Hepatocyte (in vitro differentiated cells): ENCODE data around the gene TMEM245.

ENCODE experiments used
- EZH2 ChIP-seq: fragments of 200-600 bp; sonication (generic); IDR thresholded peaks from 2 replicates; pipeline ENCODE4 v1.6.1; 2016; ENCODE audit warnings: antibody characterized with exemption, mild to moderate bottlenecking, borderline replicate concordance
- EZH2phosphoT487 ChIP-seq: fragments of 200-600 bp; sonication (generic); IDR thresholded peaks from one replicate; pipeline ENCODE4 v1.6.1; 2018; ENCODE audit warnings: antibody characterized with exemption, mild to moderate bottlenecking, low read depth, moderate library complexity; ENCODE audit not compliant: unreplicated experiment, severe bottlenecking
- TF ChIP-seq, protein P1 (sequence below): fragments of 200-600 bp; sonication (generic); IDR thresholded peaks from 2 replicates; pipeline ENCODE4 v1.5.1; 2016; ENCODE audit warnings: antibody characterized with exemption, mild to moderate bottlenecking; ENCODE audit not compliant: poor library complexity

DNA sequence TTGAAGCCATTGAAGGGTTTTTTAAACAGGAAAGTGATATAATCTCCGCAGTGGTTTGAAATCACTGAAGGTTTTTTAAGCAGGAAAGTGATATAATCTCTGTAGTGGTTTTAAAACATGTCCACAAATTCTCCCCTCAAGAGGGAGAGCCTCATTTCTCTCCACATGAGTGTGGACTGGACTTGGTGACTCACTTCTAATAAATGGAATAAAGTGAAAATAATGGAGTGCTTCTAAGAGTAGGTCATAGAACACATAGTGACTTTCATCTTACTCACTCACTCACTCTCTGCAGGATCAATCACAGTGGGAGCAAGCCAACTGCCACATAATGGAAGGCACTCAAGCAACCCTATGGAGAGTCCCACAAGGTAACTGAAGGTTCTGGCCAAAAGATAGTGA is 118.5 kb downstream of the TMEM245 start:
- TF ChIP-seq, protein P1, sequence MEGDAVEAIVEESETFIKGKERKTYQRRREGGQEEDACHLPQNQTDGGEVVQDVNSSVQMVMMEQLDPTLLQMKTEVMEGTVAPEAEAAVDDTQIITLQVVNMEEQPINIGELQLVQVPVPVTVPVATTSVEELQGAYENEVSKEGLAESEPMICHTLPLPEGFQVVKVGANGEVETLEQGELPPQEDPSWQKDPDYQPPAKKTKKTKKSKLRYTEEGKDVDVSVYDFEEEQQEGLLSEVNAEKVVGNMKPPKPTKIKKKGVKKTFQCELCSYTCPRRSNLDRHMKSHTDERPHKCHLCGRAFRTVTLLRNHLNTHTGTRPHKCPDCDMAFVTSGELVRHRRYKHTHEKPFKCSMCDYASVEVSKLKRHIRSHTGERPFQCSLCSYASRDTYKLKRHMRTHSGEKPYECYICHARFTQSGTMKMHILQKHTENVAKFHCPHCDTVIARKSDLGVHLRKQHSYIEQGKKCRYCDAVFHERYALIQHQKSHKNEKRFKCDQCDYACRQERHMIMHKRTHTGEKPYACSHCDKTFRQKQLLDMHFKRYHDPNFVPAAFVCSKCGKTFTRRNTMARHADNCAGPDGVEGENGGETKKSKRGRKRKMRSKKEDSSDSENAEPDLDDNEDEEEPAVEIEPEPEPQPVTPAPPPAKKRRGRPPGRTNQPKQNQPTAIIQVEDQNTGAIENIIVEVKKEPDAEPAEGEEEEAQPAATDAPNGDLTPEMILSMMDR = no peak
- TF ChIP-seq EZH2phosphoT487 (no peak), EZH2 (no peak)
